HG03066 (cell line): Measurements from ENCODE around the gene KCNIP4.

Experiments
- ATAC-seq: cut with Tn5 transposase; IDR thresholded peaks from one replicate; pipeline ENCODE4 v1.9.1; 2021; ENCODE audit warnings: low read depth; ENCODE audit not compliant: unreplicated experiment

The KCNIP4 gene

DNA sequence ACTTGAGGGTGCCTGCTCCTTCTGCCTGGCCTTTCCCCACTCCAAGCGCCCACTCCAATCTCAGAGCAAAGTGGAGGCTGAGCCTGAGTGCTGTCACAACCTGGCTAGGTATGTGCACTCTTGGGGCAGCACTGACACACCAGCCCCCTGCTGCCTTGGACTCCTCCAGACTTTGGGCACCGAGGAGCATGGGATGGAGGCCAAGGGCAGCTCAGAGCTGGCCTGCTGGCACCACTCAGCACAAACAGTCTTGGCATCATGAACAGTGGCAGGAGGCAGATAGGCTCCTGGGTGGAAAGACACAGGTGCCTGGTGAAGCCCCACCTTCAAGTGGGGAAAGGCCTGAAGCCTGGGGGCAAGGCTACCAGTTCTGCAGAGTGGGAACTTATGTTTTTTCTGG is 91.8 kb downstream of the KCNIP4 start:
- no peak for ATAC-seq

GRCh38 chr4:21856301-21856700 is 92.3 kb downstream of the KCNIP4 start:
- ATAC-seq = no peak

DNA sequence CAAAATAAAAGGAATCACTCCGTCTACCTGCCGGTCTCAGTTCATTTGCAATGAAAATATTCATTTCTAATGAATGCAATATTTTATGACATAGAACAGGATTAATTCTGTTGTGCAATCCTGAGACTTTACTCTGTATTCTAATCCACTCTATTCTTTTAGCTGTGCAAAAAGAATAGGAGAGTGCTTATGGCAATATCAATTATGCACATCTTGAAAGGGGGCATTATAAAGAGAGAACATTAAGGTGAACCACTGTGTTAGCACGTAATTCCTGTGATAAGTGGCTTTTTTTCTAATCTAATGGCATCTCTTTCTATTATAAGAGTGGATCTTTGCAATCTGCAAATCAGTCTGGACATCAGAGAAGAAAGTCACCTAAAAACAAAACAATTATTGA is 99.5 kb downstream of the KCNIP4 start:
- no peak for ATAC-seq

DNA sequence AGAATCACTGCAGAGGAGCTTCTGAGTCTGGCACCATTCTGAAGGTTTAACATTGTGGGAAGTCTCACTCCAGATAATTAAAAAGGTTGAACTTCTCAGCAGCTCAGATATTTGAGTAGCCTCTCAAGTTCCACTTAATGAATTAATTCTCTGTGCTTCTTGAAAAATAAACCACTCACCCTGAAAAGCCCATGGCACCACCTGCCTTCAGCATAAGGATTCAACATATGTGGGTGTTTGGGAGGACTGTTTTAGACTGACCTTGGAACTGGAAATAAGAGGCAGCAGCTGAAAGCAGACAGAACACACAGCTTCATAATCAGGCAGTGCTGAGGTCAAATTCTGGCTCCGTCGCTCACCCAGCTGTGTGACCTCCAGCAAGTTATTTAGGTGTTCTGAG is 100.6 kb downstream of the KCNIP4 start:
- no peak for ATAC-seq

- no peak for ATAC-seq
Measured at GRCh38 chr4:21845663-21846062, 102.9 kb downstream of the KCNIP4 start.

GRCh38 chr4:21835712-21836111 is 112.9 kb downstream of the KCNIP4 start:
- no peak for ATAC-seq

- ATAC-seq = no peak
Measured at GRCh38 chr4:21830272-21830671, 118.3 kb downstream of the KCNIP4 start.

DNA sequence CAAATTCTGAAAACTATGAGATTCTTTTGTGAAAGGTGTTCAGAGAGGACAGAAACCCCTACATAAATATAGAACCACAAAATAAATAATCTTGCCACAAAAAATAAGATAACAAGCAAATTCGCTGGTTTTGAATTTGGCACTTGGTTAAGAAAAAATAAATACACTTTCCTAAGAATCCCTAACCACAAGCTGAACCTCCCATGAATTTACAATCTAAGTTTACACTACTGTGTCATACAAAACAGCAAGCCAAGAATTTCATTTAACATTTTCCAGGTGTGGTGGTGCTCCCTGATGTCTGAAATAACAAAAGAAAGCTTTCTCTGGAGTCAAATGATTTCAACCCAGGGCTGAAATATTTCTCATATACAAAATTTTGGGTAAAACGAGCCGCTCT is 121.0 kb downstream of the KCNIP4 start:
- ATAC-seq = no peak

DNA sequence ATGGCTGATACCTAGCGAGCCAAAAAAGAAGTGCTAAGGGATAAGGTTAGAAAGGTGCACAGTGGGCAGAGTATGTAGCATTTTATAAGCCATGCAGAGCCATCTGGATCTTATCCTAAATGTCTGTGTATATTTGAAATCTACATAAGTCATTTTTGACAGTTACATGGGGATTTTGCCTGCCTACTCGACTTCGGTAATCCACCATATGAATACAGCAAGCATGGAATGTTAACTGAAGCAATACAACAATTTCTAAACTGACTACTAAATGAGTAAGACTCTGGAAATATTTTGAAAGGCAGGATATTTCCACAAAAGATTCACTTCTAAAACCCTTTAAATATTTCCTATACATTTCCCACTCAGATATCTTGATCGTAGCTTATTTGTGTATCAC is 122.5 kb downstream of the KCNIP4 start:
- no peak for ATAC-seq

- ATAC-seq = no peak
Measured at GRCh38 chr4:21819086-21819485, 129.5 kb downstream of the KCNIP4 start.

DNA sequence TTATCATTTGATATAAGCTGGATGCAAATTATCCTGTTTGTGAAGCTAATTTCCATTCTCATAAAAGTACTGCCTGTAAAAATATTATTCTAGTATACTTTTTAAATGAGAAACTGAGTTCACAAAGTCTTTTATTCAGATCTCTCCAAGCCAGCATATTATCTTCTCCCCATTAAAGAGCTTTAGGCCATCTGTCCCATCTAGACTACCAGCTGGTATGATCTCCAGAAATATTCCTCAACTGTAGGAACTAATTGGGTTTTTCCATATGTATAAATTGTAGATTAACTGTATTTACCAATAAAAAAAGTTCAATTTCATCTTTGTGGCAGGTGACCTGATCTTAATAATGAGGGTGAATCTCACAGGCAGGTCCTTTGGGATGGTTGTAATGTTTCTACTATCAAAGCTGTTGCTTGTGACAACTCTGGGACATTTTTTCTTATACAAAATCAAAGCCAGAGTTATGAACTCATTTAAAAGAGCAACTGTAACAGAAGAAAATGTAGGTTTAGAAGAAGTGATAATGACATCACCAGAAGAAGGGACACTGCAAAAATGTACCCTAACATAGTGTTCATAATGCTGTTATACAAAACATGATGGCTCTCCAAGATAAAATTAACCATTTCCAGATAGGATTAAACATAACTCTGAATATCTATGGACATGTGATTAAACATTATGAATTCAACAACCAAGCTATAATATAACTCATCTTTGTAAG is 132.8 kb downstream of the KCNIP4 start:
- ATAC-seq = no peak

DNA sequence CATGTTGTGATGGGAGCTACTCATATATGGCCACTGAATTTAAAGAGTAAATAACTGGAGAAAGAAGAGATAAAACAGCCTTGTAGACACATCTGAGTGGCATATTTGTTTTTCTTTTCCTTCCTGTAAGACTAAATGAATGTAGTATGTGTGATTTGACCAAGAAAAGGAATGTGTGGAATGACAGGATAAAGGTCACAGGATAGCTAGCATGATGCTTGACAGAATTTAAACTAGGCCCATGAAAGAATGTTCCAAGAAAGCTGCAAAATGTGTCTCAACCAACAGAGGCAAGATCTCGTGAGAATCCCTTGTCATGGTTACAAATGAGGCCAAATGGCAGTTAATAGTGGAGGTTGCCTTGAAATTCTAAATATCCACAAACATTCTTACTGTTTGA is 137.0 kb downstream of the KCNIP4 start:
- ATAC-seq = no peak

DNA sequence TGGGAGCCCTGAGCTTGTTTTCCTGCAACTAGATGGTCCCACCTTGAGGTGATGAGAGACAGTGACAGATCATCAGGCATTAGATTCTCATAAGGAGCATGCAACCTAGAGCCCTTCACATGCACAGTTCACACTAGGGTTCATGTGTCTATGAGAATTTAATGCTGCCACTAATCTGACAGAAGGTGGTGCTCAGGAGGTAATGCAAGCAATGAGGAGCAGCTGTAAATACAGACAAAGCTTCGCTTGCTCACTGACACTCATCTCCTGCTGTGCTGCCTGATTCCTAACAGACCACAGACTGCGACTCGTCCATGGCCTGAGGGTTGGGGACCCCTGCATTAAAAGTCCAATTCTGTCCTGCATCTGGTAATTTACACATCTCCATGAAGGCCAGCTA is 141.6 kb downstream of the KCNIP4 start:
- no peak for ATAC-seq

DNA sequence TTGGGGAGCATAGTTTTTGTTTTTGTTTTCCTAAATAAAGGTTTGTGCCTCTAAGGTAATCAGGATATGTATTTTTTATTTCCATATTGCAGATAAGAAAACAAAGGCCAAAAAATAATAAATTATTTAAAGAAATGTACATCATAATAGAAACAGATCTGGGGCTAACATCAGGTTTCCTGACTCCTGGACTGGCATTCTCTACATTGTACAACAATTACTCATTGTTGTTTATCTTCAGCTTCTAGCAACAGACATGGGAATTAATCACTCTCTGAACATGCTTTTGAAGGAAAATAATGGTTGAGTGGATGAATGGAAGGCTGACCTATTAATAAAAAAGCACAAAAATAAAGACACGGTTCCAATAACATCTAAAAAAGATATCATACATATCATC is 146.2 kb downstream of the KCNIP4 start:
- ATAC-seq = no peak

DNA sequence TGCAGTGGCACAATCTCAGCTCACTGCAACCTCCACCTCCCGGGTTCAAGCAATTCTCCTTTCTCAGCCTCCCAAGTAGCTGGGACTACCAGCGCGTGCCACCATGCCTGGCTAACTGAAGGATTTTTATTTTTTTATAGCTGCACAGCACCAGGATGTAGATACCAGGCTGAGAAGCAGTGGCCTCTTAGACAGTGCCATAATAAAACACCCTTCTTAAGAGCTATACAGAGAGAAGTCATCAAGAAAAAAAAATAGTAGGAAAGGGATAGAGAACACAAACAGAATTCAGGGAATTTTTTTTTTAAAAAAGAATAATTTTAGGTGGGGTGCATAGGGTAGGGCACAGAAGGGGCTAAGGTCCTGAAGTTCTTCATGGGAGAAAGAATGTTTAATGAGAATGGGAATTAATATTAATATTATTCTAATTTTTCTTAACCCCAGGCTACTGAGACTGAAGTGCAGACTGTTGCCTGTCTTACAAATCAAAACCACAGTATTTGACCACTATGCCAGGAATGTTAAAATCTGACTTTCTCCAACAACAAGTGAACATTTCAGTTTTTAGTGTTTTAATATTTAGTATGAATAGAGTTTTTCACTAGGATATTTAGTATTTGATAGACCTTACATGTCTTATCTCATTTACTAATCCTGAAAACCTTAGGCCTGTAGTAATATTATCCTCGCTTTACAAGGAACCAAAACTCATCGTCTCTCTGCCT is 146.7 kb downstream of the KCNIP4 start:
- ATAC-seq = no peak

DNA sequence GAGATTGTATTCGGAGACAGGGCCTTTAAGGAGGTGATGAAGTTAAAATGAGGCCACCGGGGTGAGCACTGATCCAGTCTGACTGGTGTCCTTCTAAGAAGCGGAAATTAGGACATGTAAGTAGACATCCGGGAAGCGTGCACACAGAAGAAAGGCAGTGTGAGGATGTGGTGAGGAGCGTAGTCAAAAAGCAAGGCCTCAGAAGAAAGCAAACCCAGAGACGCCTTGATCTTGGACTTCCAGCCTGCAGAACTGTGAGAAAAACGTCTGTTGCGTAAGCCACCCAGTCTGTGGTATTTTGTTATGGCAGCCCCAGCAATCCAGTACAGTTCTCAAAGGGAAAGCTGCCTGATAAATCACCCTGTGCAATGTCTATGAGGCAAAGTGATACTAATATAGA is 153.5 kb downstream of the KCNIP4 start:
- no peak for ATAC-seq

- no peak for ATAC-seq
Measured at GRCh38 chr4:21792736-21793135, 155.8 kb downstream of the KCNIP4 start.

DNA sequence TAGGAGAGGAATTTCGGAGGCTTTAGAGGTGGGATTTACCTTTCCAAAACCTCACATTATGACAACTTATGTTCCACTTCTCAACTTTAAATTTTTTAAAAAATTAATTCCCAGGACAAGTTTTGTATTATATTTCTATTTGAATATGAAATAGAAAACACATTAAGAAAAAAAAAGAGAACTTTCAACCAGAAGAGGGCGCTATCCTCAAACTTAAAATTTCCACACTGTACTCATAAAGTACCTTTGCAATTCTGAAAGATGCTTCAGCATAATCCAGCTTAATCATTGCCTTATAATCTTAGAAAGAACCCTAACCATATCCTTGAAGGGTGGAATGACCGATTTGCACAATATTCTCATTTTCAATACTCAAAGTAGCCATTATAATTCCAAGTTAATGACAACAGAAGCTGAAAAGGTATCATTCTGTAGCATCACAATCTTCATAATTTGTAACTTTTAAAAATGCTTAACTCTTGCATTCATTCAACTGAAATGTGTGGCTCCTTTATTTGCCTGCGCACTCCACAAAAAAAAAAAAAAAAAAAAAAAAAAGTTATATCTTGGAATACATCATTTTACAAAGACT is 158.0 kb downstream of the KCNIP4 start:
- no peak for ATAC-seq

DNA sequence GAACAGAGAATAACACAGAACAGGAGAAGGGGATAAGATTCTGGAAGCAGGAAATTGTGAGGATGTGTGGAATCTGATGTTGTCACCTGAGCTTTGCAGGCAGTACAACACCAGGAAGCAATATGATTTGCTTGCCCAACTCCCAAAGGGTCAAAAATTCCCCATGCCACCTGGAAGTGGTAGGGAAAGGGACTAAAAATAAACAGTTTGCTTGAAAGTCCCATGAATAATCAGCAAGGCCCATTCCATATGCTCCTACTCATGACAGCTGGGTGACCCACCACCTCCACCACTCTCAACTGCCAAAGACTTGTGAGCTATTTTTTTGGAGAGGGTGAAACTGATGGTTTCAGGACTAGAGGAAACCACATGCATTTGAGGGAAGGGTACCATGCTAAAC is 168.4 kb downstream of the KCNIP4 start:
- ATAC-seq = no peak

GRCh38 chr4:21778702-21779101 is 169.9 kb downstream of the KCNIP4 start:
- ATAC-seq = no peak

DNA sequence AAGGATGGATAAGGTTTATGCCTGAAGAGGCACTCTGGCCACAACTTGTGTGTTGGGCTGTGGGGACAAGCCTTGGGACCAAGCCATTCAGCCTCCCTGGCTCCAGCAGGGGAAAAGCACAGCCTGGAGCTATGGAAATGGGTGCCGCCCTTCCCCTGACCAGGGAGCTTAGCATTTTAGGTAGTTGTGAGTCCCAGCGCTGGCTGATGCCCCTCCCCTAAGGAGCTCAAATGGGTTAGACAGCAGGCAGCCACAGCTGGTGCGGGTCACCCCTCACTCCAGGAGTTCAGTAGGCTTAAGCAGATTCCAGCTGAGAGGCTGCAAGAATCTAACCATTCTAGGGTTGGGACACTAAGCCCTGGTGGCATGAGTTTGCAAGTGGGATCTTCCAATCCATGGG is 172.9 kb downstream of the KCNIP4 start:
- ATAC-seq = no peak
